ENCODE results near the gene RIN3. TPM values are rescaled to one million over a fixed set of nuclear protein-coding genes. Genes with fewer than 3 reads are reported as not detected.

RIN3 gene
- polyA plus RNA-seq, 1 donor = 15.6 TPM

- no peak overlapping the region for H3K4me3 ChIP-seq (ENCODE audit: low read length)
- no CpG with 5 or more reads among the region's 13 CpGs for WGBS (ENCODE audit: insufficient coverage, low lambda C conversion rate)
- H3K36me3 ChIP-seq (ENCODE audit: control insufficient read depth, insufficient read depth, low read length) = peaks cover 42% of the 10 kb centered on the region
- no peaks in the 10 kb centered on the region for H3K9me3 ChIP-seq (ENCODE audit: control insufficient read depth, low read depth, low read length)
- no peak overlapping the region for H3K27ac ChIP-seq (ENCODE audit: low read length)
- H3K27me3 ChIP-seq (ENCODE audit: control insufficient read depth, insufficient read depth, low read length) = no peaks in the 10 kb centered on the region
- H3K4me1 ChIP-seq (ENCODE audit: control insufficient read depth, insufficient read depth, low read length) = peaks cover 6% of the 10 kb centered on the region
- peak; percentile 80 to 83 for DNase-seq
Measured at GRCh38 chr14:92680781-92681650, 167.4 kb downstream of the RIN3 start.

GRCh38 chr14:92683041-92683440 lies 169.5 kb downstream of the RIN3 start:
- Histone ChIP-seq H3K36me3 (ENCODE audit: control insufficient read depth, insufficient read depth, low read length) (peaks cover 28% of the 10 kb centered on the region), H3K4me3 (ENCODE audit: low read length) (no peak overlapping the region), H3K9me3 (ENCODE audit: control insufficient read depth, low read depth, low read length) (no peaks in the 10 kb centered on the region), H3K27ac (ENCODE audit: low read length) (no peak overlapping the region), H3K27me3 (ENCODE audit: control insufficient read depth, insufficient read depth, low read length) (peaks cover 8% of the 10 kb centered on the region), H3K4me1 (ENCODE audit: control insufficient read depth, insufficient read depth, low read length) (peaks cover 11% of the 10 kb centered on the region)
- WGBS (ENCODE audit: insufficient coverage, low lambda C conversion rate) = 100% methylated on average over 1 of the region's 8 CpGs
- no peak for DNase-seq

GRCh38 chr14:92684801-92685560 lies 171.4 kb downstream of the RIN3 start:
- DNase-seq = no peak
- no peak overlapping the region for H3K4me3 ChIP-seq (ENCODE audit: low read length)
- peaks cover 11% of the 10 kb centered on the region for H3K4me1 ChIP-seq (ENCODE audit: control insufficient read depth, insufficient read depth, low read length)
- H3K9me3 ChIP-seq (ENCODE audit: control insufficient read depth, low read depth, low read length) = no peaks in the 10 kb centered on the region
- no CpG with 5 or more reads among the region's 21 CpGs for WGBS (ENCODE audit: insufficient coverage, low lambda C conversion rate)
- H3K36me3 ChIP-seq (ENCODE audit: control insufficient read depth, insufficient read depth, low read length) = peaks cover 14% of the 10 kb centered on the region
- H3K27ac ChIP-seq (ENCODE audit: low read length) = no peak overlapping the region
- H3K27me3 ChIP-seq (ENCODE audit: control insufficient read depth, insufficient read depth, low read length) = peaks cover 10% of the 10 kb centered on the region

- no CpG with 5 or more reads among the region's 4 CpGs for WGBS (ENCODE audit: insufficient coverage, low lambda C conversion rate)
- Histone ChIP-seq H3K27ac (ENCODE audit: low read length) (no peak overlapping the region), H3K4me1 (ENCODE audit: control insufficient read depth, insufficient read depth, low read length) (peaks cover 7% of the 10 kb centered on the region), H3K9me3 (ENCODE audit: control insufficient read depth, low read depth, low read length) (no peaks in the 10 kb centered on the region), H3K36me3 (ENCODE audit: control insufficient read depth, insufficient read depth, low read length) (peaks cover 14% of the 10 kb centered on the region), H3K27me3 (ENCODE audit: control insufficient read depth, insufficient read depth, low read length) (peaks cover 10% of the 10 kb centered on the region), H3K4me3 (ENCODE audit: low read length) (no peak overlapping the region)
- no peak for DNase-seq
Measured at GRCh38 chr14:92685784-92686355, 172.3 kb downstream of the RIN3 start.

- Histone ChIP-seq H3K36me3 (ENCODE audit: control insufficient read depth, insufficient read depth, low read length) (peaks cover 14% of the 10 kb centered on the region), H3K9me3 (ENCODE audit: control insufficient read depth, low read depth, low read length) (no peaks in the 10 kb centered on the region), H3K4me1 (ENCODE audit: control insufficient read depth, insufficient read depth, low read length) (peaks cover 5% of the 10 kb centered on the region), H3K27me3 (ENCODE audit: control insufficient read depth, insufficient read depth, low read length) (peaks cover 10% of the 10 kb centered on the region), H3K27ac (ENCODE audit: low read length) (no peak overlapping the region), H3K4me3 (ENCODE audit: low read length) (no peak overlapping the region)
- DNase-seq = no peak
- WGBS (ENCODE audit: insufficient coverage, low lambda C conversion rate) = no CpG with 5 or more reads among the region's 9 CpGs
Measured at GRCh38 chr14:92686411-92686899, 172.9 kb downstream of the RIN3 start.

GRCh38 chr14:92686900-92687427 lies 173.4 kb downstream of the RIN3 start:
- Histone ChIP-seq H3K27me3 (ENCODE audit: control insufficient read depth, insufficient read depth, low read length) (peaks cover 10% of the 10 kb centered on the region), H3K9me3 (ENCODE audit: control insufficient read depth, low read depth, low read length) (no peaks in the 10 kb centered on the region), H3K27ac (ENCODE audit: low read length) (no peak overlapping the region), H3K4me1 (ENCODE audit: control insufficient read depth, insufficient read depth, low read length) (peaks cover 5% of the 10 kb centered on the region), H3K36me3 (ENCODE audit: control insufficient read depth, insufficient read depth, low read length) (peaks cover 14% of the 10 kb centered on the region), H3K4me3 (ENCODE audit: low read length) (peak overlapping the region; percentile 30)
- WGBS (ENCODE audit: insufficient coverage, low lambda C conversion rate) = no CpG with 5 or more reads among the region's 45 CpGs
- DNase-seq = peak; percentile 49 to 79

- no peaks in the 10 kb centered on the region for H3K9me3 ChIP-seq (ENCODE audit: control insufficient read depth, low read depth, low read length)
- H3K36me3 ChIP-seq (ENCODE audit: control insufficient read depth, insufficient read depth, low read length) = peaks cover 12% of the 10 kb centered on the region
- H3K27me3 ChIP-seq (ENCODE audit: control insufficient read depth, insufficient read depth, low read length) = peaks cover 10% of the 10 kb centered on the region
- no peak overlapping the region for H3K27ac ChIP-seq (ENCODE audit: low read length)
- peaks cover 7% of the 10 kb centered on the region for H3K4me1 ChIP-seq (ENCODE audit: control insufficient read depth, insufficient read depth, low read length)
- H3K4me3 ChIP-seq (ENCODE audit: low read length) = peak overlapping the region; percentile 16
- peak in 1 of 2 donors; percentile 65 for DNase-seq
- whole genome bisulfite sequencing (ENCODE audit: insufficient coverage, low lambda C conversion rate) = no CpG with 5 or more reads among the region's 80 CpGs
Measured at GRCh38 chr14:92687681-92688433, 174.3 kb downstream of the RIN3 start.

- Histone ChIP-seq H3K4me1 (ENCODE audit: control insufficient read depth, insufficient read depth, low read length) (peaks cover 7% of the 10 kb centered on the region), H3K4me3 (ENCODE audit: low read length) (no peak overlapping the region), H3K36me3 (ENCODE audit: control insufficient read depth, insufficient read depth, low read length) (peaks cover 12% of the 10 kb centered on the region), H3K9me3 (ENCODE audit: control insufficient read depth, low read depth, low read length) (no peaks in the 10 kb centered on the region), H3K27ac (ENCODE audit: low read length) (no peak overlapping the region), H3K27me3 (ENCODE audit: control insufficient read depth, insufficient read depth, low read length) (peaks cover 10% of the 10 kb centered on the region)
- 70% methylated on average over 2 of the region's 30 CpGs for WGBS (ENCODE audit: insufficient coverage, low lambda C conversion rate)
- no peak for DNase-seq
Measured at GRCh38 chr14:92688434-92689375, 175.1 kb downstream of the RIN3 start.
